ENCODE measurements around the gene LHX3.

Gene LHX3

GRCh38 chr9:136226680-136227407 lies 21.9 kb upstream of the LHX3 start:
- DNase-seq (ENCODE audit: low spot score) = no peak

- peak; percentile 70 for DNase-seq (ENCODE audit: low spot score)
Measured at GRCh38 chr9:136225748-136226679, 21.1 kb upstream of the LHX3 start.

- DNase-seq (ENCODE audit: low spot score) = no peak
Measured at GRCh38 chr9:136225366-136225747, 20.4 kb upstream of the LHX3 start.

GRCh38 chr9:136223871-136224640 lies 19.1 kb upstream of the LHX3 start:
- no peak for DNase-seq (ENCODE audit: low spot score)

- DNase-seq (ENCODE audit: low spot score) = no peak
Measured at GRCh38 chr9:136222906-136223285, 18.0 kb upstream of the LHX3 start.

- DNase-seq (ENCODE audit: low spot score) = no peak
Measured at GRCh38 chr9:136222166-136222905, 17.4 kb upstream of the LHX3 start.

GRCh38 chr9:136220017-136220729 lies 15.2 kb upstream of the LHX3 start:
- DNase-seq (ENCODE audit: low spot score) = no peak

- DNase-seq (ENCODE audit: low spot score) = no peak
Measured at GRCh38 chr9:136219276-136219675, 14.3 kb upstream of the LHX3 start.

GRCh38 chr9:136218673-136219072 lies 13.7 kb upstream of the LHX3 start:
- no peak for DNase-seq (ENCODE audit: low spot score)

- DNase-seq (ENCODE audit: low spot score) = no peak
Measured at GRCh38 chr9:136218271-136218670, 13.3 kb upstream of the LHX3 start.

GRCh38 chr9:136216541-136217244 lies 11.8 kb upstream of the LHX3 start:
- DNase-seq (ENCODE audit: low spot score) = no peak

GRCh38 chr9:136213733-136214132 lies 8.8 kb upstream of the LHX3 start:
- no peak for DNase-seq (ENCODE audit: low spot score)

- DNase-seq (ENCODE audit: low spot score) = no peak
Measured at GRCh38 chr9:136212345-136212950, 7.5 kb upstream of the LHX3 start.

- DNase-seq (ENCODE audit: low spot score) = no peak
Measured at GRCh38 chr9:136211441-136212344, 6.8 kb upstream of the LHX3 start.

GRCh38 chr9:136211006-136211405 lies 6.1 kb upstream of the LHX3 start:
- DNase-seq (ENCODE audit: low spot score) = no peak

GRCh38 chr9:136210276-136210675 lies 5.3 kb upstream of the LHX3 start:
- DNase-seq (ENCODE audit: low spot score) = no peak

GRCh38 chr9:136209786-136210185 lies 4.9 kb upstream of the LHX3 start:
- no peak for DNase-seq (ENCODE audit: low spot score)

- no peak for DNase-seq (ENCODE audit: low spot score)
Measured at GRCh38 chr9:136209232-136209631, 4.3 kb upstream of the LHX3 start.

- no peak for DNase-seq (ENCODE audit: low spot score)
Measured at GRCh38 chr9:136208675-136209074, 3.7 kb upstream of the LHX3 start.

Measured in AG08395 (cell line).